NCI-H1694 treated with DMSO at 0.1 percent for 48 hours (cell line): ENCODE measurements around the gene KCNQ1OT1.

Source experiments
- DNase-seq: peaks from one replicate; lab custom pipeline; 2025; lab: John Stamatoyannopoulos, UW

The KCNQ1OT1 gene

DNA sequence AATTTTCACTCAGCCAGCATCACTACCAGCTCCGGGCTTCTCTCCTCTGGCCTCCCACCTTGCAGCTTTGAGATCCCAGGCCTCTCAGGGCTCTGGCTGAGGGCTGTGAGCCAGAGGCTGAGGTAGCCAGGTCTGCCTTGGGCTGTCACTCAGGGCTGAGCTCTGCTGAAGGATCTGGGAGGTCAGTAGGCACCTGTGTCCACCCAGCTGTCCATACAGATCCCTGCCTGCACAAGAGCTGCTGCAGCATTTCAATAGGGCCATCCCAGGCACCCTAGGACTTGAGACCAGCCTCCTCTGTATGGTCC, 12.6 kb downstream of the KCNQ1OT1 start:
- no peak for DNase-seq

DNA sequence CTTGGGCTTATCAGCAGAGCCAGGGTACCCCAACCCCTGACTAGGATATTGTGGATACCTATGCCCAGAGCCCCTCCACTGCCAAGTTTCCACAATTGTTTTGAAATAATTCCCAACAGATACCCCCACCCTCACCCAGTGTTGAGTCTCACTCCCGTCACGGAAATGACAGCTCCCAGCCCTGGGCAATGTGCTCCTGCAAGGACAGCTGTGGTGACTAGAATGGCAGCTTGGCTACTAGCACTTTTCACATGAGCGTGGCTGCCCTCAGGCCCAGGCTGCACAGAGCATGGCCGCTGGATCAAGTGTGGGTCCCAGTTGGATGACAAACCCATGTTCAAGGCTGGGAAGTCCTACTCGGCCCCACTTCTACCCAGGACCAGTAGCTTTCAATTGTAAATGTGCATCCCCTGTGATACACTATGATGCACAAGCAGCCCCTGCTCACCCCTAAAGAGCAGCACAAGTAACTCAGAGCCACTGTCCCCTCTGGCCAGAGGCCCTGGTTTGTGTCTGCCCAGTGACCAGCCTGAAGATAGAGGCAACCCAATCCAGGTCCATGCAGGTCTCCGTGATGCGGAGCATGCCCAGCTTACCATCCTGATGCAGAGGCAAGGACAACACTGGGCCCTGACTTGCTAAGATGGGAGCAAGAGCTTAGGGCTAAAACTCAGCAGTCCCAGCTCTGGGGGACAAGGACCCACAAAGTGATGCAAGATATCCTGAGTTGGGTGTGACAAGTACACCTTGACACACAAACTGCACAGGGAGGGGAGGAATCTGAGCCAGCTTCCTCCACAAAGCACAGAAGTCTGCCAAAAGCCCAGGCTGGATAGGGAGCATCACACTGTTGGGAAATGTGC, 13.2 kb downstream of the KCNQ1OT1 start:
- no peak for DNase-seq

DNA sequence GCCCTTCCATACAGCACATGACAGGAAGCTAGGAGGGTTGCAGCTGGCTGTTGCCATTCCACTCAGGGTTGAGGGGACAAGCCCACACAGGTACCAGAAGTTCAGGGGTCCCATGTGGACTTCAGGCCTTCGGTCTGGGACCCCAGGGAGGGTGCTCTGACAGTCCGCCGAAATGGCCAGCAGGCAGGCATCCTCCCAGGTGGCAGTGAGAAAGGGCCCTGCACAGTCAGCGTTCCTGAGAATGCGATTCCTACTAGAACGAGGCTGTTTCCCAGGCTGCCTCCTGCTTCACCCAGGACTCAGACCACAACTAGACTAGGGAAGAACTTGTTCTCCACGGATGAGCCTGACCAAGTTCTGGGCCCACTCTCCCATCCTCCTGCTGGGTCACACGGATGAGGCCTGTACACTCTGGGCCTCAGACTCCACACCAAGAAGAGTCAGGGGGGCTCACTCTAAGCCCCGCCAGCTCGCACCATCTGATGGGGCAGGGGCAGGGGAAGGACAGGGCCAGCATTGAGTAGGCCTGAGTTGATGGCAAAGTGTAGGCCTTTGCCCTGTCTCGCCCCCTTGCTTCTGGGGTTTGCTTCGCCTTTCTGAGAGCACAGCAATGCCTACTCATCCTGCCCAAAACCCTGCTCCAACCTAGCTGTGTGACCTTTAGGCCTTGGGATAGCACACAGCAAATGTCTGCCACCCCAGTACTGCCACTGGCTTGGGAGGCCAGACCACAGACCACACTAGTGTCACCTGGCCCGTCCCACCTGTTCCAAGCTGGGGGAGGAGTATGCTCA, 14.0 kb downstream of the KCNQ1OT1 start:
- no peak for DNase-seq

DNA sequence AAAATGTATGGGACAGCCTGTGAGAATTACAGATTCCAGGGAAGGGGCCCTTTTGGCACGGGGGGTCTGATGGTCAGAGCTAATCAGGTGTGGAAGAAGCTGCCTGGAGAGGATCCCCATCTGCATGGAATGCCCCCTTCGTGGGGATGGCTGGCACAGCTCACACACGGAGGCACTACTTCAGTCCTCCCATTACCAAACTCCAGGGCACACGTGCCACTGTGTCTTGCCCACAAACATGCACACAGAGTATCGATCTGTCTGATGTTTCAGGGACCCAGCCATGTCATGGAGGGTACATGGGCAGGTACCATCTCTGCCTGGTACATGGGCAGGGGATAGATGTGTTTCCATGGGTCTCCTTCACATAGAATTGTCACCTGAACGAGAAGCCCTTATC, 14.7 kb downstream of the KCNQ1OT1 start:
- DNase-seq, result no peak

DNA sequence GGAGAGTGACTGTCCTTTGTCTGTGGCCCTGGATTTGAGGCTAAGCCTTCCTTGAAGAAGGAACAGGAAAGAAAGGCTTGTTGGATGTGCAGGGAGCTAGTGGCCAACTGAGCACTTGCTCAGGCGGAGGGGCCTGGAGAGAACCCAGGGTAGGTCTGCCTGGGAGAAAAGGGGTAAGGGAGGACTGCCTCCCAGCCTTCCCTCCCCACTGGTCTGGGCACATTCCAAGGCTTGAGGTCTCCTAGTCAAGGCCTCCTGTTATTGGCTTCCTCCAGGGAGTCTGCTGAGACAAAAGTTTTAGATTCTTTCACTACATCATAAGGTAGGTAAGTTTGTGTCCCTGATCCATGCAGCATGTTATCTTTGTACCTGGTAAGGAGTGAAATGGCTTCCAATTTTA, 15.2 kb downstream of the KCNQ1OT1 start:
- DNase-seq, result no peak

DNA sequence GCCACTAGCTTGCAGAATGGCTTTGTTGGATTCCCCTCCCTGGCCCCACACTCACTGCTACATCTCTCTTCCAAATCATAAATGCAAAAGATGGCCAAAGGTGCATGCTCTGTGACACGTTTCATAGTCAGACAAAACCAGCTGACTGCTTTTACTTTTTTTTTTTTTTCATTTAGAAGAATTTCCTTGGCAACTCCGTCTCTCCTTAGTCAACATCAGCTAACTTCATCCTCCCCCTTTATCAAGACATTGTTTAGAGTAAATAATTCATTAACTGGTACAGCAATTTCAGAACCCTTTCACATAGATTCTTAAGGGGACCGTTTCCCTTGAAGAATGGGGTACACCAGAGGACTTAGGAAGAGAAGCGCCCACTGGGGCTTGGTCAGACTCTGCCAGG, 16.0 kb downstream of the KCNQ1OT1 start:
- no peak for DNase-seq

DNA sequence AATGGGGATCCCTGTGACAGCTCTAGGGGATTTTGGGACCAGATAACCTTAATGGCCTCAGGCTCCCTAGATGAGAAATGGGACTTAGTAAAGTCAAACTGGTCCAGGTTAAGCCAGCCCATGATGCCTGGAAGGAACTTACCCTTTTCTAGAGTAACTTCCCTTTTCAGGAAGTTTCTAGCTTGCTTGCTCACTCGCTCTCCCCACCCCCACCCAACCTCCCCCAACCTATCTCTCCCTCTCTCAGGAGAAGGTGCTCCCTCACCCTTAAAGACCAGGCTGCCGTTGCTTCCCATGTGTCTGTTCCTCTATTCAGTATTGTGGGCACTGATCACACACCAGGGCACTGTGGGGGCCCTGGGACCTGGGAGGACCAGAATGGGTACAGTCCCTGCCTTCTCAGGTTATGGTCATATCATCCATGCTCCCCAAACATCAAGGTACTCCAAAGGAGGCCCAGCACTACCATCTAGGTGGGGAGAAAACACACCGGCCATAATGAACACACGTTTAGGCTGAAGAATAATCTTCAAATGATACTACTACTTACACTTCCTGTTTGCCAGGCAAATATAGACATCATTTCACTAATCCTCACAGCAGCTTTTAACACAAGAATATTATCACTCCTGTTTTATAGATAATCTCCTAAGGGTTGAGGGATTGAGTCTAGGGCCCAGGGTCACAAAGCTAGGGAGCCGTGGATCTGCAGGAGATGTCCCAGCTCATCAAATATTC, 18.2 kb downstream of the KCNQ1OT1 start:
- no peak for DNase-seq

DNA sequence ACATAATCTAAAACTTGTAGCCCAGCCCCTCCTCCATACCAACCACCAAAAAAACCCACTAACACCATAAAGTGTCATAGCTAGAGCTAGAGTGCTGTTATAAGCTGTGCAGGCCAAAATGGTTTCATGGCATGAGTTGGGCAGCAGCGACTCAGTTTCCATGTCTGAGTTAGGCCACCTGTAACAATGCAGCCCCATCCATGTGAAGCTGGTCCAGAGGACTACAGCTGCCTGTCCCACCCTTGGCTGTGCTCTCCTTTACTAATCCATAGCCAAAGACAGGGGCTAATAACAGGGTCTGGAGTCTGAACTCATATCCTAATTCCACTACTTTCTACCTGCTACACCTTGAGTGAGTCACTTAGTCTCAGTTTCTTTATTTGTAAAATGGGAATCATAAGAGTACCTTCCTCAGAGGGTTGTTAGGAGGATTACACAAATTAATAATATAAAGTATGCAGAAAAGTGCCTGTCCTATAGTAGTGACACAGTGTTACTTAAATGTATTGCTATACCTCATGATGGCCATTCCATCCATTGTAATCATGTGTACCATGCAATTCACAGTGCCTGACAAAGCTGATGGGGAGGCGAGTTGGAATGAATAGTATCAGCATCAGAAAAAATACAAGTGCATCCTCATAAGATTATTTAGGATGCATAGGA, 20.6 kb downstream of the KCNQ1OT1 start:
- DNase-seq, result no peak

DNA sequence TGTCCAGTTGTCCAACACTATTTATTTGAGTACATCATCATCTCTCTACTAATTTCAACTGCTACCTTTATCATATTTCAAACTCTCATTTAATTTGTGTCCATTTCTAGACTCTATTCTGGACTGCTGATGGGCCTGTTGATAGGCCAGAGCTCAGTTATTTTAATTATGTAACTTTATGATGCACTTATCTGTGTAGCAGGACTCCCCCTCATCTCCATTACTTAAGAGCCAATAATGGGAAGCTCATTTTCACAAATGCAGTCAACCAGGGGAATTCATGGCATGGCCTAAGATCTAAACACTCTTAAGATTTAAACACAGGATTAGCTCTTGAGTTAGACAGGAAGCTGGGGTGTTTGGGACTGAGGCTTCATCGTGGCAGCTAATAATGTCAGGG, 21.4 kb downstream of the KCNQ1OT1 start:
- no peak for DNase-seq

DNA sequence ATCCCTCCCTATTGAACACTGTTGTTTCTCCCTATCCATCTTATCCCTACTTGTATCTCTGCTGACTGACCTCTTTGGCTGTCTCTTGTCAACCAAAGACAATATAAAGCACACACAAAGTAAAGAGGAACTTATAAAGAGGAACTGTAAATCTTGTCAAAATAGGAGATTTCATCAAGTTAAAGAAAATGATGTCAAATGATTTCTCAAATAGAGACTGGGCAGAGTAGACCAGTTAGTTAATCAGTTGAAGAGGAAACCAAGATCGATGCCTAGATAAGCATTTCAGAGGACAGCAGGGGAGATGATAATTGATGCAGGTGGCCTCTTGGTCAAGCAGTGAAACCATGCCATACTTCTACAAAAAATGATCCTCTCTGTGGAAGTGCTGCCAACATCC, 22.7 kb downstream of the KCNQ1OT1 start:
- no peak for DNase-seq

DNA sequence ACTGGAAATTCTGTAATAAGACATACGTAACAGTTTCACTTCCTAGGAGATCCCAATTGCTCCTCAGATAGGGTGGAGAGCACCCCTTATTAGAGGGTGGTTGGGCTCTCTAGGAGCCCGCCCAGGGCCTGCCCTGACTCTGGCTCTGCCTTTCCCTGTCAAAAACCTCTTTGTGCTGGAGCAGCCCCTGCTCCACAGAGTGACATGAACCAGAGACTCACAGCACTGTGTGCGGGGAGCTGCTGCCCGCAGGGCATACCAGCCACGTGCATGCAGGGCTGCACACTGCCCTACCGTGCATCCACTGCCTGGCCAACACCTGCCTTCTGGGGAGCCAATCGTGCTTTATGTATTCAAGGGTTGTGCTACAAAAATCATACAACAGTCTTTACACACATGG, 24.3 kb downstream of the KCNQ1OT1 start:
- DNase-seq, result no peak

DNA sequence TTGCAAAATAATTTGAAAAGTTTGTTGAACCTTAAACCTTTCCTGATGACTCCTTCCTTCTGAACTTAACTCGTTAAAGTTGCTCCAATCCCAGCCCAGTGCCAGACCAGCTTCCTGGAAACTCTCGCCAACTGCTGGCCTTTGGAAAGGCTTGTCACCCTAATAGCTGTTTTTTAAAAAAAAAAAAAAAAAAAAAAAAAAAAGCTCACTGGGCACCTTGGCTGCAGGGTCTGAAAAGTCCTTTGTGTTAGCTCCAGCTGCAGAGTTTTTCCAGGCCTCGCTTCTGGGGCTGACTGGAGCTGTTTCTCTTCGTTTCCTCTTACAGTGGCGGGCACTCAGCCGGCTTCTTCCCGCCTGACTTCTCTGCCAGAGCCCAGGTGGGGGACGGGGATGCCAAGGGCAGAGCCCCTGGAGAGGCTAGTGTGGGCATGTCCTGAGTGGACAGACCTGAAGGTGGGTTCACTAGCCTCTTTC, 25.1 kb downstream of the KCNQ1OT1 start:
- DNase-seq, result no peak

DNA sequence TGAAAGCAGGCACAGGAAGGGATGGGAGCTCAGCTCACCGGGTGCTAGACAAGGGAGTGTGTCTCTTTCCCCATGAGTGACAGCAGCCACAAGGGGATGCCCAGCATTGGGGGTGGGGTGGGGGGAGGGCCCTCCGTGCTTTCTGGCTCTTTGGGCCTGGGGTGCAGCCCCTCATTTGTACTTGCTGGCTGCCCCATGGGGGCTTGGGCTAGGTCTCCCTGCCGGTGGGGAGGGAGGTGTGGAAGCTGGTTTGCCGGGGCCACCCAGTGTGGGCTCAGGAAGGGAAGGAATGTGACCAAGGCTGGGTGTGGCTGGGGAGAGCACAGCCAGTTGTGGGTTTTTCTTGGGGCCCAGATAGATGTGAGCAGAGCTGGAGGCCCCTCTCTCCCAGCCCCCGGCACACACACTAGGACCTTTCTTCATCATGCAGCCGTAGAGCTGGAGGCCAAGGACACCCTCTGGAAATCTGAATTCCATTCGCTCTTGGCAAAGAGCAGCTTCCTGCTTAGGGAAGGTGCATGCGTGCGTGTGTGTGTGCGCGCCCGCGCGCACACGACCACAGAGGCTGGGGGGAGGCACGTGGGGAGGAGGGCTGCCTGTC, 25.8 kb downstream of the KCNQ1OT1 start:
- no peak for DNase-seq

DNA sequence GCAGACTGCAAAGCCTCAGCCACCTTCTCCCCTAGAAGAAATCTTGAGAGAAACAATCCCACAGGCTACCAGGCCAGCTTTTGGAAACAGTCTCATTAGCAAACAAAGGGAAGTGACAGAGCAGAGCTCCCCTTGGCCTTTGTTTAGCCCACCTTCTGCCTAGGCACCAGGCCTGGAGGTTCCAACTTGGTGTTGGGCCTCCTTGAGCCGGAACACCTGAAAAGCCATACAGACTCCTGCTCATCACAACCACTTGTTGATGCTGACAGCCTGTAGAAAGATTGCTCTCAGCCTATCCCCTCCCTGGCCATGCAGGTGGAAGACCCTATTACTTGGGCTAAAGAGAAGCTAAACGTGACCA, 26.6 kb downstream of the KCNQ1OT1 start:
- no peak for DNase-seq

DNA sequence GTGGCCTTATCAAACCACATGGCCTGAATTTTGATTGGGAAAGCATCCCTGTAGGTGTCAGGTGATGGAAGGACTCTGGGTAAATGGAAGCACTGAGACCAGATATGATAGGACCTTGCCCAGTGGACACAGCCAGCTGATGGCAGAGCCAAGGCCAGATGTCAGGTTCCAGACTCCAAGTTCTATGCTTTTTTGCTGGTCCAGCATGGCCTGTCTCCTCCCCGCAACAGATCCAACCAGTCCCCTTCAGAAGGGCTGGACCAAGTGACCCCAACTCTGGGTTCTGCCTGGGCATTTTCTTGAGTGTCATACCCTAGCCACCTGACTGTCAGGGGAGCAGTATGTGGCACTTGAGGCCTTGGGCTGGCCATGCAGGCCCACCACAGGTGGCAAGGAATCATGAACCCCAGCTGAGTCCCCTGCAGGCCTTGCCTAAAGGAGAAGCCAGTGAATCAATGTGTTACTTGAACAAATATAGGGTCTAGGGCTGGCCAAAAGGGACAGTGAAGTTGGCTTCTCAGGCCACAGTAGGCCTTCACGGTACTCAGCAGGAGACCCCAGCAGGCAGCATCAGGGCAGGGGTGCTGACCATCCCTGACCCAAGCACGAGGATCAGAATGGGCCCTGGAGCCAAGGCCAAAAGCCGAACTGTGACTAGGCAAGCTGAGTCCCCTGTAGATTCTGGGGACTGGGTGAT, 27.1 kb downstream of the KCNQ1OT1 start:
- no peak for DNase-seq

DNA sequence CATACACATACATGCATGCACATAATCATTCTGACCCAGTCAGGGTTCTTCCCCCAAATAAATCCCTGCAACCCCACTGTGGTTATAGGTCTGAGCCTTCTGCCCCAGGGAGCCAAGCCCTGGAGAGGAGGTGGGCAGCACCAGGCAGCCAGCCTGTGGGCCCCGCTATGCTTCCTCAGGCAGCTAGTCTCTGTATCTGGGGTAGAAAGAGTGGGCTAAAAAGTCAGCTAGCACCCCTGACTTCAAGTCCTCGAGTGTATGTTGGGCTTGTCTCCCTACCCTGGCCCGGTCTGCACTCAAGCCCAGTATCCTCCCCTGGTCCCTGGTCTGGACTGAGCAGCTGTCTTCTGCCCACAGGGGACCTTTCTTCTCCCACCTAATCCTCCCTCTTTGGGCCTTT, 28.0 kb downstream of the KCNQ1OT1 start:
- DNase-seq, result no peak

DNA sequence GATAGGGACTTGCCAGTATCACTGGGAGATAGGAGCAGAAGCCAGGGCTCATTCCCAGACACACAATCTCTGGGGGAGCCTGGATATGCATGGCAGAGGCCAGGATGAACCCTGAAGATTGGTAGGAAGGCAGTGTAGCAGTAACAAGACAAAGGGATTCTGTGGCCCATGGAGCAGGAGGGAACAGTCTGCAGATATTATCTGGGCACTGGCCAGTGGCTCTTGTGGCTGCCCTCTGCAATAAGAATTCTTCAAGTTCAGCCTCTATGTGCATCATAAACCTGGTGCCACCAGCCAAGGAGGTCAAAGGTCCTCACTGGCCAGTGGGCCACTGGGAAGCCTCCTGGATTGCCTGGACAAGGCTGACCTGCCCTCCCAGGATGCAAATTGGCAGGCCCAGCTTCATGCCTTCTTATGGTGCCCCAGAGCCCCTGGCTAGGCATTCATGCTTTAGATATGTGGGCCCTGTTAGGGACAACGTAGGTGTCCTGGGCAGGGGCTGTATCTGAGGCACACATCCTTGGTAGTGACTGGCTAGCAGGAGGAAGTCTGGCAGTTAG, 29.2 kb downstream of the KCNQ1OT1 start:
- DNase-seq, result no peak

DNA sequence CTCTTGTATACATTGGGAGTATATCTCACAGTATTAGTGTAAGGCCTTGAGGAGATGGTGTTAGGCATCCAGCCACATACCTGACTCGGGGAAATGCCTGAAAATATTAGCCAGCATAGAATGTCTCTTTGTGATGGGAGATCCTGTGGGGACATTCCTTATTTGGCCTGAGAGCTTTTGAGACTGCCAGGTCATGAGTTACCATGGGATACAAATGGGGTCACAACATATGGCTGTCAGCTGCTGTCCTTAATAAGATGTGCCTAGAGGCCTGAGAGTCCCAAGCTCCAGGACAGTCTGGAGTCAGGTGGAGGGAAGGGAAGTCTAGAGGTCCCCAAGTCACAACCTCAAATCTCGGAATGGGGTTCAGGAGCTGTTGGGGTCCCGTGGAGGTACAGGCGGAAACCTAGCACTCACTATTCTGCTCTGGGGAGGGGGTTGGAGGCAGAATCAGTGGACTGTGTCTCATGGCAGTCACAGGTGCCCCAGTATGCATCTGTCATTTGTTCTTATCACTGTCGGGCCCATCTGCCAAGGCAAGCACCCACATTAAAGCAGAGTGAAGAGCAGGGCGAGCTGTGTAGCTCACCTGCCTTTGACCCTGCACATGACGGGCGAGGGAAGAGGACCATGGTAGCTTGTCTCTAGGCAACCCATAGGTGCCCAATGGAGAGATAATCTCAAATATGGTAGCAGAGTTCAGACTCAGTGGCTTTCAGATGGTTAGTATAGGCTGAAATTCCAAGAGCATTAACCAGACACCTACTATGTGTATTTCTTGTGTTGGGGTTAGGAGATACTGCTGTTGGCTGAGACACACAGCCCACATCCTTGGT, 29.9 kb downstream of the KCNQ1OT1 start:
- no peak for DNase-seq

DNA sequence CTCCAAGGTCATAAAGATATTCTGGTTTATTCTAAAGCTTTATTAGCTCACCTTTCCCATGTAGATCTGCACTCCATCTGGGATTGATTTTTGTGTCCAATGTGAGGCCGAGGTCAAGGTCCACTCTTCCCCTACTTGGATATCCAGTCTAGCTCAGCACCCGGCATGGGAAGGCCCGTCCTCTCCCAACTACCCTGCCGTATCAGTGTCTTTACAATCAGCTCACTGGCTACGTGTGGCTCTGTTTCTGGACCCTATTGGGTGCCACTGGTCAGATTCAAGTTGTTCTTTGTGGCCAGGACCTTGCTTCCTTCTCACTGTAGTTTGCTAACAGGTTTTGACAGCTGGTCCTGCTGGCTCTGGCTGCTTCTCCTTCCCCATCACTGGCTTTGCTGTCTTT, 30.9 kb downstream of the KCNQ1OT1 start:
- no peak for DNase-seq

DNA sequence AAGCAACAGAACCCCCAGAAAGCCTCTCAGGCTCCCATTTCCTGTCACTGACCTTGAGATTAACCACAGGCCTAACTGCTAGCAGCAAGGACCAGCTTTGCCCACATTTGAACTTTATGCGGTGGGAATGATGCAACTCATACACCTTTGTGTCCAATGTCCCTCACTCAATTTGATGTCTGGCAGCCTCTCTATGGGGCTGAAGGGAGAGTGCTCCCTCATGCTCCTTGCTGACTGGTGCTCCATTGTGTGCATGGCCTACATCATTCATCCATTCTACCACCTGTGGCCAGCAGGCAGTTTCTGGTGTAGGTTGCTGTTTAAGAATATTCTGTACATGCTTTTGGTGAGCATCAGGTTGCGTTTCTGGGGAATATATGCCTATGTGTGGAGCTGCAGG, 31.9 kb downstream of the KCNQ1OT1 start:
- DNase-seq, result no peak
